ENCODE measurements around the gene FCER1A.

DNA sequence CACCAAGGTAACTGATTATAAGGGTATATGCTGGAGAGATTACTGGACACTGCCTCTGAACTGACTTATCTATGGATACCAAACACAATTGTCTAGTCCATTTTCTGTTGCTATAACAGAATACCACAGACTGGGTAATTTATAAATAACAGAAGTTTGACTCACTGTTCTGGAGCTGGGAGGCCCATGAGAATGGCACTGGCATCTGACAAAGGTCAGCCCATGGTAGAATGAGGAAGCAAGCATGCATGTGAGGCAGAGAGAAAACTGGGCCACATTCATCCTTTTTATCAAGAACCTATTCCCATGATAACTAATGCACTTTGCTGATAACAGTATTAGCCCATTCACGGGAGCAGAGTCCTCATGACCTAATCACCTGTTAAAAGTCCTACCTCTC lies 37.4 kb downstream of the FCER1A start:
- TF ChIP-seq, protein P1, sequence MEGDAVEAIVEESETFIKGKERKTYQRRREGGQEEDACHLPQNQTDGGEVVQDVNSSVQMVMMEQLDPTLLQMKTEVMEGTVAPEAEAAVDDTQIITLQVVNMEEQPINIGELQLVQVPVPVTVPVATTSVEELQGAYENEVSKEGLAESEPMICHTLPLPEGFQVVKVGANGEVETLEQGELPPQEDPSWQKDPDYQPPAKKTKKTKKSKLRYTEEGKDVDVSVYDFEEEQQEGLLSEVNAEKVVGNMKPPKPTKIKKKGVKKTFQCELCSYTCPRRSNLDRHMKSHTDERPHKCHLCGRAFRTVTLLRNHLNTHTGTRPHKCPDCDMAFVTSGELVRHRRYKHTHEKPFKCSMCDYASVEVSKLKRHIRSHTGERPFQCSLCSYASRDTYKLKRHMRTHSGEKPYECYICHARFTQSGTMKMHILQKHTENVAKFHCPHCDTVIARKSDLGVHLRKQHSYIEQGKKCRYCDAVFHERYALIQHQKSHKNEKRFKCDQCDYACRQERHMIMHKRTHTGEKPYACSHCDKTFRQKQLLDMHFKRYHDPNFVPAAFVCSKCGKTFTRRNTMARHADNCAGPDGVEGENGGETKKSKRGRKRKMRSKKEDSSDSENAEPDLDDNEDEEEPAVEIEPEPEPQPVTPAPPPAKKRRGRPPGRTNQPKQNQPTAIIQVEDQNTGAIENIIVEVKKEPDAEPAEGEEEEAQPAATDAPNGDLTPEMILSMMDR (IDR thresholded peaks at IDR 0.05) = no peak
- TF ChIP-seq ZFX (IDR thresholded peaks at IDR 0.05; ENCODE audit: borderline replicate concordance) = no peak

Data from 22Rv1 (cell line).